GM12878 (cell line): ENCODE data around the gene RBM8A.

Source experiments
- NBN ChIP-seq: fragments of 450-650 bp; IDR thresholded peaks from 2 replicates; pipeline ENCODE4 v1.6.1; 2016
- TAF1 ChIP-seq: IDR thresholded peaks from 2 replicates; pipeline ENCODE4 v1.6.1; 2011; ENCODE audit warnings: mild to moderate bottlenecking, low read depth, low read length, borderline replicate concordance
- TF ChIP-seq, protein P1 (sequence below): fragments of 450-650 bp; formaldehyde crosslinking; IDR thresholded peaks from 2 replicates; pipeline ENCODE4 v1.4.0; 2022; ENCODE audit warnings: mild to moderate bottlenecking, moderate library complexity
- TF ChIP-seq, protein P2 (sequence below): IDR thresholded peaks from 2 replicates; pipeline ENCODE4 v1.6.1; 2011; ENCODE audit warnings: low read depth, low read length, improper control_type of control experiment, borderline replicate concordance

DNA sequence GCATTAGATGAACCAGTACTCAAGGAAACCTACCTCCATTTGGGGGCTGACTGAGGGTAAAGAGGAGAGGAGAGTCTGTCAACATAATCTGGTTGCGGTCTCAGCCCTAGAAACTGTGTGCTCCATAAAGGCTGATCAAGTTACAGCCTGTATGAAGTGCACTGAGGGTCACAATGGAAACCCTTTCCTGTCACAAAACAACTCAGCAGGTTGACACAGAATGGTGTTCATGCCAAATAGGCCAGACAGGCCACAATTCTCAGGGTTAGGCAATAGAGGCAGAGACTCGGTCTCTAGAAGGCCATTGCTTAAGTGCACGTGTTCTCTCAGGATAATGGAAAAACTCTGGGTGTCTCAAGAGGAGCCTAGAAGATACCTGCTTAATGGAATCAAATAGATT, 37.6 kb downstream of the RBM8A start:
- TF ChIP-seq NBN, result no peak
- TF ChIP-seq, protein P1, sequence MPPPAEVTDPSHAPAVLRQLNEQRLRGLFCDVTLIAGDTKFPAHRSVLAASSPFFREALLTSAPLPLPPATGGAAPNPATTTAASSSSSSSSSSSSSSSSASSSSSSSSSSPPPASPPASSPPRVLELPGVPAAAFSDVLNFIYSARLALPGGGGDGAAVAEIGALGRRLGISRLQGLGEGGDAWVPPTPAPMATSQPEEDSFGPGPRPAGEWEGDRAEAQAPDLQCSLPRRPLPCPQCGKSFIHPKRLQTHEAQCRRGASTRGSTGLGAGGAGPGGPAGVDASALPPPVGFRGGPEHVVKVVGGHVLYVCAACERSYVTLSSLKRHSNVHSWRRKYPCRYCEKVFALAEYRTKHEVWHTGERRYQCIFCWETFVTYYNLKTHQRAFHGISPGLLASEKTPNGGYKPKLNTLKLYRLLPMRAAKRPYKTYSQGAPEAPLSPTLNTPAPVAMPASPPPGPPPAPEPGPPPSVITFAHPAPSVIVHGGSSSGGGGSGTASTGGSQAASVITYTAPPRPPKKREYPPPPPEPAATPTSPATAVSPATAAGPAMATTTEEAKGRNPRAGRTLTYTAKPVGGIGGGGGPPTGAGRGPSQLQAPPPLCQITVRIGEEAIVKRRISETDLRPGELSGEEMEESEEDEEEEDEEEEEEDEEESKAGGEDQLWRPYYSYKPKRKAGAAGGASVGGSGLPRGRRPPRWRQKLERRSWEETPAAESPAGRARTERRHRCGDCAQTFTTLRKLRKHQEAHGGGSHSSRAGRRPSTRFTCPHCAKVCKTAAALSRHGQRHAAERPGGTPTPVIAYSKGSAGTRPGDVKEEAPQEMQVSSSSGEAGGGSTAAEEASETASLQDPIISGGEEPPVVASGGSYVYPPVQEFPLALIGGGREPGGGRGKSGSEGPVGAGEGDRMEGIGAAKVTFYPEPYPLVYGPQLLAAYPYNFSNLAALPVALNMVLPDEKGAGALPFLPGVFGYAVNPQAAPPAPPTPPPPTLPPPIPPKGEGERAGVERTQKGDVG (CRISPR knock-in tag), result no peak
- TF ChIP-seq, protein P2, sequence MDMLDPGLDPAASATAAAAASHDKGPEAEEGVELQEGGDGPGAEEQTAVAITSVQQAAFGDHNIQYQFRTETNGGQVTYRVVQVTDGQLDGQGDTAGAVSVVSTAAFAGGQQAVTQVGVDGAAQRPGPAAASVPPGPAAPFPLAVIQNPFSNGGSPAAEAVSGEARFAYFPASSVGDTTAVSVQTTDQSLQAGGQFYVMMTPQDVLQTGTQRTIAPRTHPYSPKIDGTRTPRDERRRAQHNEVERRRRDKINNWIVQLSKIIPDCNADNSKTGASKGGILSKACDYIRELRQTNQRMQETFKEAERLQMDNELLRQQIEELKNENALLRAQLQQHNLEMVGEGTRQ, result no peak
- TF ChIP-seq TAF1, result no peak
